ENCODE results near the gene RBM33. TPM values are rescaled to one million over a fixed set of nuclear protein-coding genes. Genes with fewer than 3 reads are reported as not detected.

The RBM33 gene
- total RNA-seq, 1 experiment from 2014 or later = 81.8 TPM

- no peaks in the 10 kb centered on the region for H3K4me1 Mint-ChIP-seq
- H3K36me3 Mint-ChIP-seq = peaks cover 47% of the 10 kb centered on the region
- ChIA-PET CTCF (no interaction called here), POLR2A (no interaction called here)
- H3K27me3 Mint-ChIP-seq (ENCODE audit: low read depth) = no peaks in the 10 kb centered on the region
- H3K9me3 Mint-ChIP-seq = no peaks in the 10 kb centered on the region
- H3K27ac Mint-ChIP-seq = no peak overlapping the region; the same call in 1 of the 2 replicates
- TF ChIP-seq ATF1 (CRISPR knock-in tag; IDR thresholded peaks at IDR 0.05) (no peak), ZNF425 (CRISPR knock-in tag; conservative IDR thresholded peaks at IDR 0.05) (no peak), GABPB1 (CRISPR knock-in tag; IDR thresholded peaks at IDR 0.05) (no peak), ZNF671 (CRISPR knock-in tag; IDR thresholded peaks at IDR 0.05) (no peak), TP53 (CRISPR knock-in tag; IDR thresholded peaks at IDR 0.05) (no peak), ZBTB21 (CRISPR knock-in tag; IDR thresholded peaks at IDR 0.05; ENCODE audit: borderline replicate concordance) (no peak), JUN (CRISPR knock-in tag; IDR thresholded peaks at IDR 0.05) (no peak)
- ATAC-seq (no peak), DNase-seq (ENCODE audit: low spot score) (no peak)
- H3K4me3 Mint-ChIP-seq = no peak overlapping the region
These were observed 61.9 kb downstream of the RBM33 start for GRCh38 chr7:155706376-155706775.

DNA sequence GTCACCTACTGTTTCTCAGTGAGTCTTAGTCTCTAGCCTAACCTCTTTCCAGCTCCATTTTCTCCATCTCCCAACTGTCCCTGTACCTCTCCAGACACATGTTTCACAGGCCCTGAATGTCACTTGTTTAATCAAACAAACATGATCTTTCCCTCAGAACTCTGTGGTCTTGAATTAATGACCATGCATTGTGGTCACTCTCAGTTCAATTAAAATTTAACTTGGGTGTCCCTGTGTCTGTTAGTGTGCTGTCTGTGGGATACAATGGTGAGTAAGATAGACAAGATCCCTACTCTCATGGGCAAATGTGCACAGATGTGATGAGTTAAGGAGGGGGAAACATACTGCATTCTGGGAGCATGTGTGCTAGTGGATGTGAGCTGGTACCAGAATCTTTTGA, 65.0 kb downstream of the RBM33 start:
- CTCF ChIA-PET = interaction anchor here (2.2 kb wide), 1 partner anchor 15 kb away, joined by 5 read pairs; no protein-coding TSS in a partner anchor
- POLR2A ChIA-PET = no interaction called here
- peaks cover 52% of the 10 kb centered on the region for H3K36me3 Mint-ChIP-seq
- TF ChIP-seq, protein P1, sequence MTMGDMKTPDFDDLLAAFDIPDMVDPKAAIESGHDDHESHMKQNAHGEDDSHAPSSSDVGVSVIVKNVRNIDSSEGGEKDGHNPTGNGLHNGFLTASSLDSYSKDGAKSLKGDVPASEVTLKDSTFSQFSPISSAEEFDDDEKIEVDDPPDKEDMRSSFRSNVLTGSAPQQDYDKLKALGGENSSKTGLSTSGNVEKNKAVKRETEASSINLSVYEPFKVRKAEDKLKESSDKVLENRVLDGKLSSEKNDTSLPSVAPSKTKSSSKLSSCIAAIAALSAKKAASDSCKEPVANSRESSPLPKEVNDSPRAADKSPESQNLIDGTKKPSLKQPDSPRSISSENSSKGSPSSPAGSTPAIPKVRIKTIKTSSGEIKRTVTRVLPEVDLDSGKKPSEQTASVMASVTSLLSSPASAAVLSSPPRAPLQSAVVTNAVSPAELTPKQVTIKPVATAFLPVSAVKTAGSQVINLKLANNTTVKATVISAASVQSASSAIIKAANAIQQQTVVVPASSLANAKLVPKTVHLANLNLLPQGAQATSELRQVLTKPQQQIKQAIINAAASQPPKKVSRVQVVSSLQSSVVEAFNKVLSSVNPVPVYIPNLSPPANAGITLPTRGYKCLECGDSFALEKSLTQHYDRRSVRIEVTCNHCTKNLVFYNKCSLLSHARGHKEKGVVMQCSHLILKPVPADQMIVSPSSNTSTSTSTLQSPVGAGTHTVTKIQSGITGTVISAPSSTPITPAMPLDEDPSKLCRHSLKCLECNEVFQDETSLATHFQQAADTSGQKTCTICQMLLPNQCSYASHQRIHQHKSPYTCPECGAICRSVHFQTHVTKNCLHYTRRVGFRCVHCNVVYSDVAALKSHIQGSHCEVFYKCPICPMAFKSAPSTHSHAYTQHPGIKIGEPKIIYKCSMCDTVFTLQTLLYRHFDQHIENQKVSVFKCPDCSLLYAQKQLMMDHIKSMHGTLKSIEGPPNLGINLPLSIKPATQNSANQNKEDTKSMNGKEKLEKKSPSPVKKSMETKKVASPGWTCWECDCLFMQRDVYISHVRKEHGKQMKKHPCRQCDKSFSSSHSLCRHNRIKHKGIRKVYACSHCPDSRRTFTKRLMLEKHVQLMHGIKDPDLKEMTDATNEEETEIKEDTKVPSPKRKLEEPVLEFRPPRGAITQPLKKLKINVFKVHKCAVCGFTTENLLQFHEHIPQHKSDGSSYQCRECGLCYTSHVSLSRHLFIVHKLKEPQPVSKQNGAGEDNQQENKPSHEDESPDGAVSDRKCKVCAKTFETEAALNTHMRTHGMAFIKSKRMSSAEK (CRISPR knock-in tag; IDR thresholded peaks at IDR 0.05; ENCODE audit: borderline replicate concordance) = no peak
- TF ChIP-seq NR3C1 (CRISPR knock-in tag; conservative IDR thresholded peaks at IDR 0.05; ENCODE audit: low read depth) = no peak
- no peak for TF ChIP-seq CREB1 (CRISPR knock-in tag; IDR thresholded peaks at IDR 0.05)
- TF ChIP-seq, protein P2, sequence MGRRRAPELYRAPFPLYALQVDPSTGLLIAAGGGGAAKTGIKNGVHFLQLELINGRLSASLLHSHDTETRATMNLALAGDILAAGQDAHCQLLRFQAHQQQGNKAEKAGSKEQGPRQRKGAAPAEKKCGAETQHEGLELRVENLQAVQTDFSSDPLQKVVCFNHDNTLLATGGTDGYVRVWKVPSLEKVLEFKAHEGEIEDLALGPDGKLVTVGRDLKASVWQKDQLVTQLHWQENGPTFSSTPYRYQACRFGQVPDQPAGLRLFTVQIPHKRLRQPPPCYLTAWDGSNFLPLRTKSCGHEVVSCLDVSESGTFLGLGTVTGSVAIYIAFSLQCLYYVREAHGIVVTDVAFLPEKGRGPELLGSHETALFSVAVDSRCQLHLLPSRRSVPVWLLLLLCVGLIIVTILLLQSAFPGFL (CRISPR knock-in tag; IDR thresholded peaks at IDR 0.05; ENCODE audit: borderline replicate concordance) = no peak
- TF ChIP-seq EMX1 (CRISPR knock-in tag; IDR thresholded peaks at IDR 0.05) = no peak
- TF ChIP-seq ZNF671 (CRISPR knock-in tag; IDR thresholded peaks at IDR 0.05) = no peak
- TF ChIP-seq, protein P3, sequence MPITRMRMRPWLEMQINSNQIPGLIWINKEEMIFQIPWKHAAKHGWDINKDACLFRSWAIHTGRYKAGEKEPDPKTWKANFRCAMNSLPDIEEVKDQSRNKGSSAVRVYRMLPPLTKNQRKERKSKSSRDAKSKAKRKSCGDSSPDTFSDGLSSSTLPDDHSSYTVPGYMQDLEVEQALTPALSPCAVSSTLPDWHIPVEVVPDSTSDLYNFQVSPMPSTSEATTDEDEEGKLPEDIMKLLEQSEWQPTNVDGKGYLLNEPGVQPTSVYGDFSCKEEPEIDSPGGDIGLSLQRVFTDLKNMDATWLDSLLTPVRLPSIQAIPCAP (CRISPR knock-in tag; IDR thresholded peaks at IDR 0.05) = no peak
- TF ChIP-seq, protein P4, sequence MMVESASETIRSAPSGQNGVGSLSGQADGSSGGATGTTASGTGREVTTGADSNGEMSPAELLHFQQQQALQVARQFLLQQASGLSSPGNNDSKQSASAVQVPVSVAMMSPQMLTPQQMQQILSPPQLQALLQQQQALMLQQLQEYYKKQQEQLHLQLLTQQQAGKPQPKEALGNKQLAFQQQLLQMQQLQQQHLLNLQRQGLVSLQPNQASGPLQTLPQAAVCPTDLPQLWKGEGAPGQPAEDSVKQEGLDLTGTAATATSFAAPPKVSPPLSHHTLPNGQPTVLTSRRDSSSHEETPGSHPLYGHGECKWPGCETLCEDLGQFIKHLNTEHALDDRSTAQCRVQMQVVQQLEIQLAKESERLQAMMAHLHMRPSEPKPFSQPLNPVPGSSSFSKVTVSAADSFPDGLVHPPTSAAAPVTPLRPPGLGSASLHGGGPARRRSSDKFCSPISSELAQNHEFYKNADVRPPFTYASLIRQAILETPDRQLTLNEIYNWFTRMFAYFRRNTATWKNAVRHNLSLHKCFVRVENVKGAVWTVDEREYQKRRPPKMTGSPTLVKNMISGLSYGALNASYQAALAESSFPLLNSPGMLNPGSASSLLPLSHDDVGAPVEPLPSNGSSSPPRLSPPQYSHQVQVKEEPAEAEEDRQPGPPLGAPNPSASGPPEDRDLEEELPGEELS (CRISPR knock-in tag; IDR thresholded peaks at IDR 0.05) = no peak
- TF ChIP-seq, protein P5, sequence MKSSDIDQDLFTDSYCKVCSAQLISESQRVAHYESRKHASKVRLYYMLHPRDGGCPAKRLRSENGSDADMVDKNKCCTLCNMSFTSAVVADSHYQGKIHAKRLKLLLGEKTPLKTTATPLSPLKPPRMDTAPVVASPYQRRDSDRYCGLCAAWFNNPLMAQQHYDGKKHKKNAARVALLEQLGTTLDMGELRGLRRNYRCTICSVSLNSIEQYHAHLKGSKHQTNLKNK (CRISPR knock-in tag; IDR thresholded peaks at IDR 0.05) = no peak
- TF ChIP-seq PRRX2 (CRISPR knock-in tag; IDR thresholded peaks at IDR 0.05) = no peak
- no peak for TF ChIP-seq STAT6 (CRISPR knock-in tag; conservative IDR thresholded peaks at IDR 0.05; ENCODE audit: low read depth)
- TF ChIP-seq, protein P6, sequence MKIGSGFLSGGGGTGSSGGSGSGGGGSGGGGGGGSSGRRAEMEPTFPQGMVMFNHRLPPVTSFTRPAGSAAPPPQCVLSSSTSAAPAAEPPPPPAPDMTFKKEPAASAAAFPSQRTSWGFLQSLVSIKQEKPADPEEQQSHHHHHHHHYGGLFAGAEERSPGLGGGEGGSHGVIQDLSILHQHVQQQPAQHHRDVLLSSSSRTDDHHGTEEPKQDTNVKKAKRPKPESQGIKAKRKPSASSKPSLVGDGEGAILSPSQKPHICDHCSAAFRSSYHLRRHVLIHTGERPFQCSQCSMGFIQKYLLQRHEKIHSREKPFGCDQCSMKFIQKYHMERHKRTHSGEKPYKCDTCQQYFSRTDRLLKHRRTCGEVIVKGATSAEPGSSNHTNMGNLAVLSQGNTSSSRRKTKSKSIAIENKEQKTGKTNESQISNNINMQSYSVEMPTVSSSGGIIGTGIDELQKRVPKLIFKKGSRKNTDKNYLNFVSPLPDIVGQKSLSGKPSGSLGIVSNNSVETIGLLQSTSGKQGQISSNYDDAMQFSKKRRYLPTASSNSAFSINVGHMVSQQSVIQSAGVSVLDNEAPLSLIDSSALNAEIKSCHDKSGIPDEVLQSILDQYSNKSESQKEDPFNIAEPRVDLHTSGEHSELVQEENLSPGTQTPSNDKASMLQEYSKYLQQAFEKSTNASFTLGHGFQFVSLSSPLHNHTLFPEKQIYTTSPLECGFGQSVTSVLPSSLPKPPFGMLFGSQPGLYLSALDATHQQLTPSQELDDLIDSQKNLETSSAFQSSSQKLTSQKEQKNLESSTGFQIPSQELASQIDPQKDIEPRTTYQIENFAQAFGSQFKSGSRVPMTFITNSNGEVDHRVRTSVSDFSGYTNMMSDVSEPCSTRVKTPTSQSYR (CRISPR knock-in tag; IDR thresholded peaks at IDR 0.05) = no peak
- no peak for TF ChIP-seq ESRRA (CRISPR knock-in tag; IDR thresholded peaks at IDR 0.05; ENCODE audit: borderline replicate concordance)

More for the DNA sequence above, 65.0 kb downstream of the RBM33 start:
- H3K9me3 Mint-ChIP-seq = no peaks in the 10 kb centered on the region
- DNase-seq (ENCODE audit: low spot score) (no peak), ATAC-seq (no peak)
- H3K27ac Mint-ChIP-seq = no peak overlapping the region
- no peak overlapping the region for H3K4me3 Mint-ChIP-seq
- peaks cover 6% of the 10 kb centered on the region for H3K4me1 Mint-ChIP-seq
- no peaks in the 10 kb centered on the region for H3K27me3 Mint-ChIP-seq (ENCODE audit: low read depth)

All from WTC11 (cell line).